PC-9 (cell line): Measurements from ENCODE around the gene STK26.

Source experiments
- CTCF ChIP-seq: fragments of 200-600 bp; sonication (generic); conservative IDR thresholded peaks from 2 replicates; pipeline ENCODE4 v1.6.1; 2017; ENCODE audit warnings: mixed run types, antibody characterized with exemption, mild to moderate bottlenecking, moderate library complexity
- EZH2 ChIP-seq: fragments of 200-600 bp; sonication (generic); IDR thresholded peaks from 2 replicates; pipeline ENCODE4 v1.8.0; 2017; ENCODE audit warnings: antibody characterized with exemption, low read depth

DNA sequence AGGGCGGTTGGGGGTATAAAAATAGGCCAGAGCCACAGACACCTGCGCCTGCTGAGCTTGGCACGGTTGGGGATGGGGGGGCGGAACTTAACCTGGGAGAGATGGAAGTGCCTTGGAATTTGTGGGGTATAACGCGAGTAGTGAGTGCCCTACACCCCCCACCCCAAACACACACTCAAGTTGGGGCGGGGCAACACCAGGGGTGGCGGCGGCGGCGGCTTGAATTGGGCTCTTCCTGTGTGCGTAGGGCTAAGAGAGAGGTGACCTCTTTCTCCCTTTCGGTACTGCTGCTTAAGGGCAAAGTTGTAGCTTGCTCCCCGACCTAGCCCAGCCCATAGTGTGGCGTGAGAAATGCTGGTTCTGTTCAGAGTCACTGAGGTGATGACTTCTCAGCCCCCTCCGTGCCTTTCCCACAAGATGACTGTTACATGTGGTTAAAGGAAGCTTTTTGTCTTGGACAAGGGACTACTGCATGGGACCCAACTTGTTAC lies 839 bp downstream of the STK26 start:
- no peak for TF ChIP-seq CTCF
- TF ChIP-seq EZH2, result no peak
